Activated CD8-positive, alpha-beta T cell treated with anti-CD3 and anti-CD28 coated beads for 36 hours (primary cell): Measurements from ENCODE around the gene DRGX. TPM values are rescaled to one million over a fixed set of nuclear protein-coding genes. Genes with fewer than 3 reads are reported as not detected.

Experiments used
- ATAC-seq: fragments of 200-7000 bp; cut with Tn5 transposase; one replicate; pipeline ENCODE4 v1.10.0; 2021; ENCODE audit warnings: mild to moderate bottlenecking, moderate library complexity
- CTCF ChIA-PET: fragments of 350-600 bp; sonication (Branson Sonifier 250); formaldehyde crosslinking; loops from one replicate; lab custom pipeline; 2021; ENCODE audit warnings: antibody characterized with exemption; lab: Charles Lee
- POLR2A ChIA-PET: fragments of 350-600 bp; sonication (Branson Sonifier 250); formaldehyde crosslinking; loops from one replicate; lab custom pipeline; 2021; ENCODE audit warnings: antibody characterized with exemption; lab: Charles Lee
- DNase-seq: peaks from one replicate; pipeline ENCODE4 v3.0.0-alpha.2; 2020
- H3K27ac Mint-ChIP-seq: one replicate; pipeline ENCODE4 v1.8.0; 2021; ENCODE audit warnings: mild to moderate bottlenecking, mixed read lengths
- H3K27me3 Mint-ChIP-seq: one replicate; pipeline ENCODE4 v1.8.0; 2021; ENCODE audit warnings: mixed read lengths
- H3K36me3 Mint-ChIP-seq: one replicate; pipeline ENCODE4 v1.8.0; 2021; ENCODE audit warnings: low read depth, mixed read lengths
- H3K4me1 Mint-ChIP-seq: one replicate; pipeline ENCODE4 v1.8.0; 2021; ENCODE audit warnings: low read depth, mixed read lengths
- H3K4me3 Mint-ChIP-seq: one replicate; pipeline ENCODE4 v1.8.0; 2021; ENCODE audit warnings: mild to moderate bottlenecking, moderate library complexity, mixed read lengths
- H3K9me3 Mint-ChIP-seq: one replicate; pipeline ENCODE4 v1.8.0; 2021; ENCODE audit warnings: mixed read lengths
- intact Hi-C: fragments of 100-400 bp; cut with micrococcal nuclease; formaldehyde crosslinking; loops from one replicate; pipeline ENCODE4 v1.10.0; 2022
- total RNA-seq, 2 experiments: library from RNA; stranded (reverse); gene quantifications; one replicate each; pipeline ENCODE4 v1.2.3, GENCODE V29; 2021
- TF ChIP-seq, protein P1 (sequence below): fragments of 200-600 bp; IDR thresholded peaks from one replicate; pipeline ENCODE4 v1.8.0; 2022; ENCODE audit warnings: antibody characterized with exemption, mild to moderate bottlenecking

DRGX gene
- total RNA-seq, 2 experiments from 2014 or later, result not detected

GRCh38 chr10:49415109-49415508 lies 19.2 kb upstream of the DRGX start:
- Mint-ChIP-seq H3K36me3 (no peaks in the 10 kb centered on the region), H3K27ac (no peak overlapping the region), H3K27me3 (peaks cover 6% of the 10 kb centered on the region), H3K4me1 (no peaks in the 10 kb centered on the region), H3K9me3 (peaks cover under 1% of the 10 kb centered on the region), H3K4me3 (no peak overlapping the region)
- POLR2A ChIA-PET, result no interaction called here
- ATAC-seq, result no peak
- no peak for DNase-seq
- intact Hi-C loops, result no loop called here
- CTCF ChIA-PET, result interaction anchor here (1.2 to 1.4 kb wide), 2 partner anchors 98 to 104 kb away, joined by 3 read pairs; no protein-coding TSS in a partner anchor
- TF ChIP-seq, protein P1, sequence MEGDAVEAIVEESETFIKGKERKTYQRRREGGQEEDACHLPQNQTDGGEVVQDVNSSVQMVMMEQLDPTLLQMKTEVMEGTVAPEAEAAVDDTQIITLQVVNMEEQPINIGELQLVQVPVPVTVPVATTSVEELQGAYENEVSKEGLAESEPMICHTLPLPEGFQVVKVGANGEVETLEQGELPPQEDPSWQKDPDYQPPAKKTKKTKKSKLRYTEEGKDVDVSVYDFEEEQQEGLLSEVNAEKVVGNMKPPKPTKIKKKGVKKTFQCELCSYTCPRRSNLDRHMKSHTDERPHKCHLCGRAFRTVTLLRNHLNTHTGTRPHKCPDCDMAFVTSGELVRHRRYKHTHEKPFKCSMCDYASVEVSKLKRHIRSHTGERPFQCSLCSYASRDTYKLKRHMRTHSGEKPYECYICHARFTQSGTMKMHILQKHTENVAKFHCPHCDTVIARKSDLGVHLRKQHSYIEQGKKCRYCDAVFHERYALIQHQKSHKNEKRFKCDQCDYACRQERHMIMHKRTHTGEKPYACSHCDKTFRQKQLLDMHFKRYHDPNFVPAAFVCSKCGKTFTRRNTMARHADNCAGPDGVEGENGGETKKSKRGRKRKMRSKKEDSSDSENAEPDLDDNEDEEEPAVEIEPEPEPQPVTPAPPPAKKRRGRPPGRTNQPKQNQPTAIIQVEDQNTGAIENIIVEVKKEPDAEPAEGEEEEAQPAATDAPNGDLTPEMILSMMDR, result no peak

DNA sequence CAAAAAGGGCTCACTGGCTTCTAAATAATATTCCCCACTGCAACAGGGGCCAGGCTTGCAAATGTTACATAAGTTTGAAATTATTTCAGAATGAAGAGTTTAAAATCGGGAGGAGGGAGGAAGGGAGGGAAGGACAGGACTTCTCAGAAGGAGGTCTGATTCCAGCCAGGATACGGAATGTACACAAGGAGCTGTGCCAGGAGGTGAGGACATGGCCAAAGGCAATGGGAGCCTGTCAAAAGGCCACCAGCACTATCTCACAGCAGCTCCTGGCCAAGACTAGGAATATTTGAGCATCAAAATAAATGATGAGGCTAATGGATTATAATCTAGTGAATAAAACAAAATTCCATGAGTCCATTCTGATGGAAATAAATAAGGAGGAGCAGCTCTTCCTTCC lies 18.6 kb upstream of the DRGX start:
- peaks cover 8% of the 10 kb centered on the region for H3K27me3 Mint-ChIP-seq
- ChIA-PET CTCF (interaction anchor here (1.2 to 1.4 kb wide), 2 partner anchors 98 to 105 kb away, joined by 3 read pairs; no protein-coding TSS in a partner anchor), POLR2A (no interaction called here)
- no peaks in the 10 kb centered on the region for H3K36me3 Mint-ChIP-seq
- no peak overlapping the region for H3K27ac Mint-ChIP-seq
- TF ChIP-seq, protein P1, result no peak
- H3K4me1 Mint-ChIP-seq, result no peaks in the 10 kb centered on the region
- DNase-seq (no peak), ATAC-seq (no peak)
- H3K9me3 Mint-ChIP-seq, result no peaks in the 10 kb centered on the region
- no peak overlapping the region for H3K4me3 Mint-ChIP-seq
- intact Hi-C loops, result no loop called here

DNA sequence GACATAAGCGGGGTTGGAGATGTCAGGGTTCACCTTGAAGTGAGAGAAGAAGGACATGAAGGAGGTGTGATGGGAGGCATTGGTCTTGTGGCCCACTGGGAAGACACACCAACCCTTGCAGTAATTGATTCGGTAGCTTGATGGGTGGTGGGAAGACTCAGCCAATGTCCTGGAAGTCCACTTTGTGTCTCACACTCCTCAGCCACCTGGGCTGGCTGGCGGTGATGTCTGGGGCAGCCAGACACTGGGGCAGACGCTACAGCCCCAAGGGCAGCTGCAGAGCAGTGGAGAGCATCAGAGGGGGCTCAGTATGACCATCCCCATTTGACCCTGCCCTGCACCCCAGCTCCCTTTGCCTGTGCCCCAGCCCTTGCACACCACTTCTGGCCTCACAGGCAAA lies 16.7 kb upstream of the DRGX start:
- POLR2A ChIA-PET, result interaction anchor here (1.1 kb wide), 1 partner anchor 111 kb away, joined by 4 read pairs; no protein-coding TSS in a partner anchor
- TF ChIP-seq, protein P1, result no peak

GRCh38 chr10:49410365-49411074 lies 14.6 kb upstream of the DRGX start:
- H3K9me3 Mint-ChIP-seq, result no peaks in the 10 kb centered on the region
- ChIA-PET CTCF (interaction anchor here (0.9 to 9.4 kb wide), 2 partner anchors 100 to 112 kb away, joined by 3 to 155 read pairs; no protein-coding TSS in a partner anchor), POLR2A (no interaction called here)
- intact Hi-C loops, result no loop called here
- DNase-seq, result no peak
- TF ChIP-seq, protein P1, result no peak
- H3K4me3 Mint-ChIP-seq, result no peak overlapping the region
- ATAC-seq, result no peak
- H3K36me3 Mint-ChIP-seq, result no peaks in the 10 kb centered on the region
- H3K4me1 Mint-ChIP-seq, result no peaks in the 10 kb centered on the region
- no peak overlapping the region for H3K27ac Mint-ChIP-seq
- peaks cover 27% of the 10 kb centered on the region for H3K27me3 Mint-ChIP-seq

More for the DNA sequence above, 16.7 kb upstream of the DRGX start:
- peaks cover 19% of the 10 kb centered on the region for H3K27me3 Mint-ChIP-seq
- H3K4me1 Mint-ChIP-seq, result no peaks in the 10 kb centered on the region
- no peak for ATAC-seq
- no peak overlapping the region for H3K27ac Mint-ChIP-seq
- no peaks in the 10 kb centered on the region for H3K9me3 Mint-ChIP-seq
- no peaks in the 10 kb centered on the region for H3K36me3 Mint-ChIP-seq
- intact Hi-C loops, result no loop called here
- CTCF ChIA-PET, result interaction anchor here (1.3 to 9.4 kb wide), 3 partner anchors 17 to 107 kb away, joined by 4 to 155 read pairs (median 4); no protein-coding TSS in a partner anchor
- no peak overlapping the region for H3K4me3 Mint-ChIP-seq
- DNase-seq, result no peak

GRCh38 chr10:49409755-49410154 lies 13.9 kb upstream of the DRGX start:
- H3K36me3 Mint-ChIP-seq, result no peaks in the 10 kb centered on the region
- no peaks in the 10 kb centered on the region for H3K4me1 Mint-ChIP-seq
- DNase-seq (no peak), ATAC-seq (no peak)
- intact Hi-C loops, result loop anchor here (2.0 kb wide), 1 partner anchor 103 kb away; no protein-coding TSS in a partner anchor
- ChIA-PET CTCF (interaction anchor here (0.9 to 9.4 kb wide), 3 partner anchors 101 to 113 kb away, joined by 3 to 155 read pairs (median 4); no protein-coding TSS in a partner anchor), POLR2A (no interaction called here)
- TF ChIP-seq, protein P1, result no peak
- H3K4me3 Mint-ChIP-seq, result no peak overlapping the region
- H3K27me3 Mint-ChIP-seq, result peaks cover 32% of the 10 kb centered on the region
- H3K9me3 Mint-ChIP-seq, result no peaks in the 10 kb centered on the region
- H3K27ac Mint-ChIP-seq, result no peak overlapping the region
